Measurements from ENCODE around the gene S100PBP.
A peak's percentile ranks its signal among the peaks of the same experiment; 100 is the strongest.

Gene S100PBP

GRCh38 chr1:32806910-32807523 lies 10.4 kb upstream of the S100PBP start:
- no peaks in the 10 kb centered on the region for H3K9me3 Mint-ChIP-seq
- H3K27ac Mint-ChIP-seq: no peak overlapping the region
- H3K36me3 Mint-ChIP-seq: peaks cover 81% of the 10 kb centered on the region
- H3K4me1 Mint-ChIP-seq: peaks cover 6% of the 10 kb centered on the region
- ATAC-seq: no peak
- H3K4me3 Mint-ChIP-seq: no peak overlapping the region
- no peaks in the 10 kb centered on the region for H3K27me3 Mint-ChIP-seq

GRCh38 chr1:32808580-32808979 lies 8.9 kb upstream of the S100PBP start:
- Mint-ChIP-seq H3K4me1 (peaks cover 17% of the 10 kb centered on the region), H3K9me3 (no peaks in the 10 kb centered on the region), H3K36me3 (peaks cover 78% of the 10 kb centered on the region), H3K27me3 (no peaks in the 10 kb centered on the region), H3K27ac (no peak overlapping the region), H3K4me3 (no peak overlapping the region)
- no peak for ATAC-seq

DNA sequence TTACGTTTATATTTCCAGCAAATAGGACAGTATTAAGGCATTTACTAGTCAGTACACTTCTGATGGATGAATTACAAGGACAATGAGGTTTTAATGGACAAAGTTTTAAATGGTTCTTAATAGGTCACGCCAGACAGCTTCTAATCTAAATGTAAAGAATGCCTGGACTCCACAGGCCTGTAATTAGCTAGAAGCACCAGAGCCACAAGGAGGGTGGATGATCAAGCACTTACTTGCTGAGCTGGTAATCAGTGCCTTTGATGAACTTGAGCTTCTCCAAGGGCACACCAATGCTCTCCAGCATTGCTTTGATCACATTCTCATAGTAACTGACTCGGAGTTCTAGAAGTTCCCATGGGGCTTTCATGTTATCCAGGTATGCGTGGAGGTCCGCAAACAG lies 7.1 kb upstream of the S100PBP start:
- peaks cover 27% of the 10 kb centered on the region for H3K4me1 Mint-ChIP-seq
- ATAC-seq: no peak
- H3K27ac Mint-ChIP-seq: no peak overlapping the region
- H3K4me3 Mint-ChIP-seq: no peak overlapping the region
- peaks cover 73% of the 10 kb centered on the region for H3K36me3 Mint-ChIP-seq
- H3K9me3 Mint-ChIP-seq: no peaks in the 10 kb centered on the region
- no peaks in the 10 kb centered on the region for H3K27me3 Mint-ChIP-seq

DNA sequence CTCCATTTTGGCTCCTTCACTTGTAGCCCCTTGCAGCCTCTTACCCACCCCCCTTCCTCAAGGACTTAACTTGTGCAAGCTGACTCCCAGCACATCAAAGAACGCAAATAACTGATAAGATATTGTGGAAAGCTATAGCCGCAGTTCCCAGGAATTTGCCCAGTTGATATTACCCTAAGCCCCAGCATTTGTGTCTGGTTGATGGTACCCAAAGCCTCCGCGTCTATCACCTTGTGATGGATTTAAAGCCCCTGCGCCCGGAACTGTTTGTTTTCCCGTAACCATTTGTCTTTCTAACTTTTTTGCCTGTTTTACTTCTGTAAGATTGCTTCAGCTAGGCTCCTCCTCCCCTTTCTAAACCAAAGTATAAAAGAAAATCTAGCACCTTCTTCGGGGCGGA lies 6.2 kb upstream of the S100PBP start:
- Mint-ChIP-seq H3K36me3 (peaks cover 64% of the 10 kb centered on the region), H3K9me3 (no peaks in the 10 kb centered on the region), H3K4me3 (no peak overlapping the region), H3K4me1 (peaks cover 33% of the 10 kb centered on the region), H3K27ac (no peak overlapping the region), H3K27me3 (no peaks in the 10 kb centered on the region)
- no peak for ATAC-seq

DNA sequence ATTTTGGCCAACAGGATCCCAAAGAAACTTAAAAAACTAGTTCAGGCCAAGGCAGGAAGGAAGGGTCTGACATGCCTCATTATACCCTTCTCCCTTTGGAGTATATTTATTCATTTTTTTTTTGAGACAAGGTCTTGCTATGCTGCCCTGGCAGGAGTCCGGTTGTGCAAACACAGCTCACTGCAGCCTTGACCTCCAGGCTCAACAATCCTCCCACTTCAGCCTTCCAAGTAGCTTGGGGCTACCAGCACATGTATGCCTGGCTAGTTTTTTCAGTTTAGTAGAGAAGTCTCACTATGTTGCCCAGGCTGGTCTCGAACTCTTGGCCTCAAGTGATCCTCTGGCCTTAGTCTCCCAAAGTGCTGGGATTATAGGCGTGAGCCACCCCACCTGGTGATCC lies 5.5 kb upstream of the S100PBP start:
- H3K27ac Mint-ChIP-seq: no peak overlapping the region
- H3K27me3 Mint-ChIP-seq: no peaks in the 10 kb centered on the region
- peaks cover 57% of the 10 kb centered on the region for H3K36me3 Mint-ChIP-seq
- no peaks in the 10 kb centered on the region for H3K9me3 Mint-ChIP-seq
- ATAC-seq: no peak
- no peak overlapping the region for H3K4me3 Mint-ChIP-seq
- peaks cover 39% of the 10 kb centered on the region for H3K4me1 Mint-ChIP-seq

- H3K27me3 Mint-ChIP-seq: no peaks in the 10 kb centered on the region
- no peaks in the 10 kb centered on the region for H3K9me3 Mint-ChIP-seq
- no peak overlapping the region for H3K27ac Mint-ChIP-seq
- no peak overlapping the region for H3K4me3 Mint-ChIP-seq
- peaks cover 37% of the 10 kb centered on the region for H3K36me3 Mint-ChIP-seq
- no peak for ATAC-seq
- H3K4me1 Mint-ChIP-seq: peaks cover 42% of the 10 kb centered on the region
Observed at GRCh38 chr1:32813941-32814739, 3.3 kb upstream of the S100PBP start.

GRCh38 chr1:32816676-32817158 lies 736 bp upstream of the S100PBP start:
- Mint-ChIP-seq H3K27me3 (no peaks in the 10 kb centered on the region), H3K27ac (peak overlapping the region; percentile 87), H3K36me3 (peaks cover 17% of the 10 kb centered on the region), H3K9me3 (no peaks in the 10 kb centered on the region), H3K4me3 (peak overlapping the region; percentile 96), H3K4me1 (peaks cover 55% of the 10 kb centered on the region)
- ATAC-seq: peak; percentile 18

- Mint-ChIP-seq H3K4me3 (peak overlapping the region; percentile 96), H3K36me3 (peaks cover 13% of the 10 kb centered on the region), H3K27ac (peak overlapping the region; percentile 87), H3K27me3 (no peaks in the 10 kb centered on the region), H3K9me3 (no peaks in the 10 kb centered on the region), H3K4me1 (peaks cover 58% of the 10 kb centered on the region)
- peak; percentile 35 for ATAC-seq
Observed at GRCh38 chr1:32817815-32818786, 648 bp downstream of the S100PBP start.

GRCh38 chr1:32818804-32819541 lies 1.5 kb downstream of the S100PBP start:
- H3K4me1 Mint-ChIP-seq: peaks cover 50% of the 10 kb centered on the region
- peaks cover 5% of the 10 kb centered on the region for H3K36me3 Mint-ChIP-seq
- H3K9me3 Mint-ChIP-seq: no peaks in the 10 kb centered on the region
- ATAC-seq: peak; percentile 48
- H3K27me3 Mint-ChIP-seq: no peaks in the 10 kb centered on the region
- peak overlapping the region; percentile 87 for H3K27ac Mint-ChIP-seq
- peak overlapping the region; percentile 96 for H3K4me3 Mint-ChIP-seq

GRCh38 chr1:32825181-32825580 lies 7.7 kb downstream of the S100PBP start:
- Mint-ChIP-seq H3K27me3 (no peaks in the 10 kb centered on the region), H3K27ac (no peak overlapping the region), H3K36me3 (peaks cover 32% of the 10 kb centered on the region), H3K4me1 (peaks cover 29% of the 10 kb centered on the region), H3K9me3 (no peaks in the 10 kb centered on the region), H3K4me3 (no peak overlapping the region)
- no peak for ATAC-seq

DNA sequence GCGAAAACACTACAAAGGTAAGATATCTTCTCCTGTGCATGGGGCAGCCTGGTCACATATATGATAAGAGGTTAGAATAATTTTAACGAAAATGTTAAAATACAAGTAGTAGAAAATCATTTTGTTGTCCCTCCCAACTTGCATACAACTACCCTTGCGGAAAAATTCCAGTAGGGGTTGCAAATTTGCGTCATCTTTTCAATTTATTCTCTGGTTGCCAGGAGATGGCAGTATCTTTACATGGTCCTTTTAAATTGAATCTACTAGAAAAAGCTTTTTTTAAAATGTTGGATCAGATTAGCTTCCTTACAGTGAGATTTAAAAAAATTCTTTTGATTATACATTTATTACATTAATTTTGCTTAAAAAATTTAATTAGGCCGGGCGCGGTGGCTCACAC lies 10.9 kb downstream of the S100PBP start:
- H3K27me3 Mint-ChIP-seq: no peaks in the 10 kb centered on the region
- H3K27ac Mint-ChIP-seq: no peak overlapping the region
- ATAC-seq: no peak
- peaks cover 50% of the 10 kb centered on the region for H3K36me3 Mint-ChIP-seq
- no peak overlapping the region for H3K4me3 Mint-ChIP-seq
- H3K9me3 Mint-ChIP-seq: no peaks in the 10 kb centered on the region
- H3K4me1 Mint-ChIP-seq: peaks cover 15% of the 10 kb centered on the region

DNA sequence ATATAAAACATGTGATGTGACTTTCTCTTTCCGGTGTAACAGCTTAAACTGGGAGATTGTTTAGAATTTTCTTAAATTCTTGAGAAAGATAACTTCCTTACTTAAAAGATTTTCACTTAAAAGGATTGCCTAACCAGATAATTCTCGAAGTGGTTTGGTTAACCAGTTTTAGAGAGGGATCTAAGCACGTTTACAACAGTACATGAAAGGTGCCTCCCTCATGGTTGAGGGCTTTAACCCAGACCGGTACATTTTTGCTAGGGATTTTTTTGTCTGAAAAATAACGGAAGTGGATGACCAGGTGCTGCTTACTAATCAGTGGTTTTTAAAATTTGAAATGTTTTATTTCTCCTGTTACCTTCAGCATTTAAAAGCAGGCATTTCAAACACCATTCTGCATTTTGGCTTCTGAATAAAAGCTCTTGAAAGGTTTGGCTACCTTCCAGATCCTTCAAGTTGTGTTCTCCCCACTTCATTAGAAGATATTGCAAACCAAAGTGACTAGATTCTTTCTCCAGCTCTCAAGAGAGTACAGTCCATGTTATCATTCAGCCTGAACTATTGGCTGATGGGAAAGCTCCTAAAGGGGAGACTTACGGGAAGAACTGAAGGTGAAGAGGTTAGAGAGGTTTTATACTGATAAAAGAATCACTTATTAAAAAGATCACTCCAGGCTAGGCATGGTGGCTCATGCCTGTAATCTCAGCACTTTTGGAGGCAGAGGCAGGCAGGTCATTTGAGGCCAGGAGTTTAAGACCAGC lies 12.8 kb downstream of the S100PBP start:
- Mint-ChIP-seq H3K4me3 (no peak overlapping the region), H3K36me3 (peaks cover 60% of the 10 kb centered on the region), H3K9me3 (no peaks in the 10 kb centered on the region), H3K27me3 (no peaks in the 10 kb centered on the region), H3K4me1 (peaks cover 15% of the 10 kb centered on the region), H3K27ac (peak overlapping the region; percentile 35)
- no peak for ATAC-seq

GRCh38 chr1:32831878-32832277 lies 14.4 kb downstream of the S100PBP start:
- H3K9me3 Mint-ChIP-seq: no peaks in the 10 kb centered on the region
- H3K27ac Mint-ChIP-seq: no peak overlapping the region
- no peak overlapping the region for H3K4me3 Mint-ChIP-seq
- H3K4me1 Mint-ChIP-seq: peaks cover 8% of the 10 kb centered on the region
- peaks cover 61% of the 10 kb centered on the region for H3K36me3 Mint-ChIP-seq
- H3K27me3 Mint-ChIP-seq: no peaks in the 10 kb centered on the region
- ATAC-seq: no peak
